Testis (tissue), 3 donors: ENCODE data around the gene ZNF154. TPM values are rescaled to one million over a fixed set of nuclear protein-coding genes. Genes with fewer than 3 reads are reported as not detected.

ENCODE experiments used
- DNase-seq: peaks from one replicate; pipeline ENCODE4 v3.0.0-alpha.2; 2019
- H3K27ac ChIP-seq, 2 donors: fragments of 200-600 bp; sonication (generic); one replicate each; pipeline ENCODE4 v1.5.1; 2019
- H3K27me3 ChIP-seq: fragments of 200-600 bp; sonication (generic); one replicate; pipeline ENCODE4 v1.5.1; 2019
- H3K36me3 ChIP-seq: fragments of 200-600 bp; sonication (generic); one replicate; pipeline ENCODE4 v1.5.1; 2017; ENCODE audit warnings: low read depth; ENCODE audit errors: missing control alignments
- H3K4me1 ChIP-seq: fragments of 200-600 bp; sonication (generic); one replicate; pipeline ENCODE4 v1.5.1; 2019
- H3K4me3 ChIP-seq, 2 donors: fragments of 200-600 bp; sonication (generic); one replicate each; pipeline ENCODE4 v1.5.1; 2017 to 2019
- H3K9me3 ChIP-seq: fragments of 200-600 bp; sonication (generic); one replicate; pipeline ENCODE4 v1.5.1; 2017
- CTCF ChIP-seq, 3 experiments: fragments of 450-650 bp in 2 of 3; fragments of 200-600 bp in 1 of 3; sonication (generic) in 1 of 3; IDR thresholded peaks; one replicate each; pipeline ENCODE4 v1.5.1; 2016 to 2019; ENCODE audit warnings: antibody characterized with exemption in 3 of 3, mild to moderate bottlenecking in 2 of 3, moderate library complexity in 1 of 3
- POLR2A ChIP-seq: fragments of 450-650 bp; IDR thresholded peaks from one replicate; pipeline ENCODE4 v1.6.1; 2017; ENCODE audit warnings: antibody characterized with exemption, mild to moderate bottlenecking, moderate library complexity
- WGBS, 2 donors: methylation state at CpG; one replicate each; pipeline ENCODE4 v1.1.5; 2018; 5-methylcytosine and 5-hydroxymethylcytosine counted together
- intact Hi-C: fragments of 100-400 bp; cut with DNase I; formaldehyde crosslinking; loops from one replicate; pipeline ENCODE4 v1.15.1; 2023; ENCODE audit warnings: low total_unique reads
- polyA plus RNA-seq: library from polyadenylated mRNA; stranded (reverse); fragments of 350-450 nt; fragmentation: Illumina TruSeq; extraction: RNeasy Lipid Tissue Mini Kit (QIAGEN cat#74804); gene quantifications from one replicate; pipeline ENCODE4 v1.2.3, GENCODE V29; 2014; ENCODE audit warnings: low read depth, low replicate concordance; ENCODE audit not compliant: insufficient read depth
- total RNA-seq, 2 donors: library from RNA; depleted of rRNA; stranded (reverse); fragments of >200 nt; gene quantifications; one replicate each; pipeline ENCODE4 v1.2.3, GENCODE V29; 2016

ZNF154 gene
- total and polyA plus RNA-seq, 3 donors from 2014 or later: 1.1 to 6.8 (median 3.3) TPM

- peak; percentile 79 for DNase-seq
- Histone ChIP-seq H3K9me3 (no peaks in the 10 kb centered on the region), H3K4me3 (peak overlapping the region; percentile 39 to 52), H3K36me3 (no peaks in the 10 kb centered on the region), H3K27ac (peak overlapping the region; percentile 4 to 11), H3K4me1 (peaks cover 6% of the 10 kb centered on the region), H3K27me3 (no peaks in the 10 kb centered on the region)
- WGBS, 2 donors: 1% methylated on average over 44 to 56 of the region's 64 CpGs
- TF ChIP-seq POLR2A: no peak
- TF ChIP-seq CTCF (IDR thresholded peaks at IDR 0.05): no peak
- intact Hi-C loops: no loop called here
Observed at GRCh38 chr19:57664269-57665127, 44.5 kb downstream of the ZNF154 start.

- no peak for DNase-seq
- Histone ChIP-seq H3K36me3 (no peaks in the 10 kb centered on the region), H3K9me3 (no peaks in the 10 kb centered on the region), H3K4me1 (no peaks in the 10 kb centered on the region), H3K27ac (no peak overlapping the region), H3K4me3 (no peak overlapping the region), H3K27me3 (no peaks in the 10 kb centered on the region)
- TF ChIP-seq POLR2A (no peak), CTCF (IDR thresholded peaks at IDR 0.05) (no peak)
- intact Hi-C loops: no loop called here
- WGBS, 2 donors: 75 to 89% methylated on average over 1 of the region's 1 CpG
Observed at GRCh38 chr19:57656346-57656745, 52.7 kb downstream of the ZNF154 start.

GRCh38 chr19:57655443-57655842, 53.6 kb downstream of the ZNF154 start:
- Histone ChIP-seq H3K27ac (no peak overlapping the region), H3K4me1 (no peaks in the 10 kb centered on the region), H3K27me3 (no peaks in the 10 kb centered on the region), H3K9me3 (no peaks in the 10 kb centered on the region), H3K36me3 (no peaks in the 10 kb centered on the region), H3K4me3 (no peak overlapping the region)
- intact Hi-C loops: no loop called here
- TF ChIP-seq POLR2A: no peak
- no peak for TF ChIP-seq CTCF (IDR thresholded peaks at IDR 0.05)
- no peak for DNase-seq
- 97 to 100% methylated on average over 1 of the region's 1 CpG for WGBS, 2 donors

GRCh38 chr19:57653689-57654088, 55.3 kb downstream of the ZNF154 start:
- H3K27me3 ChIP-seq: no peaks in the 10 kb centered on the region
- H3K4me1 ChIP-seq: no peaks in the 10 kb centered on the region
- no peak overlapping the region for H3K27ac ChIP-seq
- no peak overlapping the region for H3K4me3 ChIP-seq
- TF ChIP-seq CTCF (IDR thresholded peaks at IDR 0.05) (no peak), POLR2A (no peak)
- WGBS, 2 donors: 92 to 97% methylated on average over 1 to 2 of the region's 2 CpGs
- intact Hi-C loops: no loop called here
- DNase-seq: no peak
- no peaks in the 10 kb centered on the region for H3K9me3 ChIP-seq
- no peaks in the 10 kb centered on the region for H3K36me3 ChIP-seq

- H3K4me1 ChIP-seq: no peaks in the 10 kb centered on the region
- H3K4me3 ChIP-seq: no peak overlapping the region
- no peaks in the 10 kb centered on the region for H3K36me3 ChIP-seq
- no peaks in the 10 kb centered on the region for H3K9me3 ChIP-seq
- 53 to 55% methylated on average over 6 of the region's 6 CpGs for WGBS, 2 donors
- DNase-seq: no peak
- H3K27ac ChIP-seq: no peak overlapping the region
- no peak for TF ChIP-seq CTCF (IDR thresholded peaks at IDR 0.05)
- TF ChIP-seq POLR2A: no peak
- intact Hi-C loops: no loop called here
- H3K27me3 ChIP-seq: no peaks in the 10 kb centered on the region
Observed at GRCh38 chr19:57651654-57651996, 57.4 kb downstream of the ZNF154 start.
